Vagina (tissue), 2 donors: Measurements from ENCODE around the gene PMAIP1. TPM values are rescaled to one million over a fixed set of nuclear protein-coding genes. Genes with fewer than 3 reads are reported as not detected.

Experiments
- DNase-seq, 2 donors: peaks; one replicate each; pipeline ENCODE4 v3.0.0-alpha.2; 2017; ENCODE audit errors: extremely low spot score in 2 of 2
- H3K27ac ChIP-seq: fragments of 200-600 bp; sonication (generic); one replicate; pipeline ENCODE4 v1.5.1; 2019
- H3K27me3 ChIP-seq: fragments of 200-600 bp; sonication (generic); one replicate; pipeline ENCODE4 v1.5.1; 2019
- H3K36me3 ChIP-seq, 2 donors: fragments of 200-600 bp; sonication (generic); one replicate each; pipeline ENCODE4 v1.5.1; 2017 to 2019
- H3K4me1 ChIP-seq: fragments of 200-600 bp; sonication (generic); one replicate; pipeline ENCODE4 v1.5.1; 2019
- H3K4me3 ChIP-seq, 2 donors: fragments of 200-600 bp; sonication (generic); 1 replicate in 1 of 2; 2 replicates in 1 of 2; pipeline ENCODE4 v1.5.1; 2016 to 2019
- H3K9me3 ChIP-seq: fragments of 200-600 bp; sonication (generic); one replicate; pipeline ENCODE4 v1.5.1; 2019
- POLR2A ChIP-seq, 2 donors: fragments of 450-650 bp; IDR thresholded peaks; one replicate each; pipeline ENCODE4 v1.6.1; 2017; ENCODE audit warnings: antibody characterized with exemption in 2 of 2, mild to moderate bottlenecking in 2 of 2, moderate library complexity in 2 of 2
- POLR2AphosphoS5 ChIP-seq, 2 donors: sonication (generic); formaldehyde crosslinking; IDR thresholded peaks; one replicate each; pipeline ENCODE4 v1.9.0; 2017; ENCODE audit warnings: antibody characterized with exemption in 2 of 2, mild to moderate bottlenecking in 2 of 2, low read depth in 1 of 2; ENCODE audit not compliant: insufficient read depth in 1 of 2
- intact Hi-C: fragments of 100-400 bp; cut with DNase I; formaldehyde crosslinking; loops from one replicate; pipeline ENCODE4 v1.15.1; 2023
- total RNA-seq: library from RNA; depleted of rRNA; stranded (reverse); fragments of >200 nt; gene quantifications from one replicate; pipeline ENCODE4 v1.2.3, GENCODE V29; 2016
- TF ChIP-seq, protein P1 (sequence below), 3 experiments: fragments of 450-650 bp in 2 of 3; fragments of 200-600 bp in 1 of 3; sonication (generic) in 1 of 3; IDR thresholded peaks; one replicate each; pipeline ENCODE4 v1.5.1; 2017 to 2019; ENCODE audit warnings: antibody characterized with exemption in 3 of 3, mild to moderate bottlenecking in 2 of 3, moderate library complexity in 2 of 3

The PMAIP1 gene
- total RNA-seq, 1 donor from 2014 or later: 7.4 TPM

DNA sequence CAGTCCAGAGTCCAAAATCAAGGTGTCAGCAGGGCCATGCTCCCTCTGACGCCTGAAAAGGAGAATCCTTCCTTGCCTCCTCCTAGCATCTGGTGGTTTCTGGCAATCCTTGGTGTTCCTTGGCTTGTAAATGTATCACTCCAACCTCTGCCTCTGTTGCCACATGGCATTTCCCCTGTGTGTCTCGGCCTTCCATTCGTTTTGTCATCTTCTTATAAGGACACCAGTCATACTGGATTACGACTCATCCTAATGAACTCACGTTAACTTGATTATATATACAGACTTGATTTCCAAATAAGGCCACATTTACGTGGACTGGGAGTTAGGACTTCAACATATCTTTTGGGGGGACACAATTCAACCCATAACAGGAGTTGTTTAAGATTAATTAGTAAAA lies 15.8 kb downstream of the PMAIP1 start:
- no peaks in the 10 kb centered on the region for H3K36me3 ChIP-seq
- H3K4me1 ChIP-seq: peaks cover 4% of the 10 kb centered on the region
- H3K9me3 ChIP-seq: no peaks in the 10 kb centered on the region
- intact Hi-C loops: no loop called here
- H3K27ac ChIP-seq: no peak overlapping the region
- H3K27me3 ChIP-seq: no peaks in the 10 kb centered on the region
- no peak for TF ChIP-seq POLR2A (IDR thresholded peaks at IDR 0.05)
- TF ChIP-seq, protein P1, sequence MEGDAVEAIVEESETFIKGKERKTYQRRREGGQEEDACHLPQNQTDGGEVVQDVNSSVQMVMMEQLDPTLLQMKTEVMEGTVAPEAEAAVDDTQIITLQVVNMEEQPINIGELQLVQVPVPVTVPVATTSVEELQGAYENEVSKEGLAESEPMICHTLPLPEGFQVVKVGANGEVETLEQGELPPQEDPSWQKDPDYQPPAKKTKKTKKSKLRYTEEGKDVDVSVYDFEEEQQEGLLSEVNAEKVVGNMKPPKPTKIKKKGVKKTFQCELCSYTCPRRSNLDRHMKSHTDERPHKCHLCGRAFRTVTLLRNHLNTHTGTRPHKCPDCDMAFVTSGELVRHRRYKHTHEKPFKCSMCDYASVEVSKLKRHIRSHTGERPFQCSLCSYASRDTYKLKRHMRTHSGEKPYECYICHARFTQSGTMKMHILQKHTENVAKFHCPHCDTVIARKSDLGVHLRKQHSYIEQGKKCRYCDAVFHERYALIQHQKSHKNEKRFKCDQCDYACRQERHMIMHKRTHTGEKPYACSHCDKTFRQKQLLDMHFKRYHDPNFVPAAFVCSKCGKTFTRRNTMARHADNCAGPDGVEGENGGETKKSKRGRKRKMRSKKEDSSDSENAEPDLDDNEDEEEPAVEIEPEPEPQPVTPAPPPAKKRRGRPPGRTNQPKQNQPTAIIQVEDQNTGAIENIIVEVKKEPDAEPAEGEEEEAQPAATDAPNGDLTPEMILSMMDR (IDR thresholded peaks at IDR 0.05): no peak
- TF ChIP-seq POLR2AphosphoS5 (IDR thresholded peaks at IDR 0.05; ENCODE audit: insufficient read depth in 1 of 2, low read depth in 1 of 2): no peak
- no peak overlapping the region for H3K4me3 ChIP-seq
- no peak for DNase-seq

DNA sequence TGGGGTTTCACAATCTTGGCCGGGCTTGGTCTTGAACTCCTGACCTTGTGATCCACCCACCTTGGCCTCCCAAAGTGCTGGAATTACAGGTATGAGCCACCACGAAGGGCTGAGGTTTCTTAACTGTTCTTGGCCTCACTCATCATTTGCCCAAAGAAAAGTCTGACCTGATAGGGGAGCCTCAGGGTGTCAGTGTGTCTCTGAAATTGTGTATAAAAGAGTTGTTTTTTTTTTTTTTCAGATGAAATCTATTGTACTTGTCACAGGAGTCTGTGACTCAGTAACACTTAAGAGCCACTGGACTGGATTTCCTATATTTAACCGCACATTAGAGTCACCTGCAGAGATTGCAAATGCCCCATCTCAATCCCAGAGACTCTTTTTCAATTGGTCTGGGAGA lies 16.9 kb downstream of the PMAIP1 start:
- H3K4me1 ChIP-seq: peaks cover 4% of the 10 kb centered on the region
- no peaks in the 10 kb centered on the region for H3K9me3 ChIP-seq
- no peaks in the 10 kb centered on the region for H3K27me3 ChIP-seq
- TF ChIP-seq POLR2AphosphoS5 (IDR thresholded peaks at IDR 0.05; ENCODE audit: insufficient read depth in 1 of 2, low read depth in 1 of 2): no peak
- TF ChIP-seq, protein P1 (IDR thresholded peaks at IDR 0.05): no peak
- no peak for TF ChIP-seq POLR2A (IDR thresholded peaks at IDR 0.05)
- no peak overlapping the region for H3K4me3 ChIP-seq
- H3K27ac ChIP-seq: no peak overlapping the region
- DNase-seq: no peak
- no peaks in the 10 kb centered on the region for H3K36me3 ChIP-seq
- intact Hi-C loops: no loop called here

DNA sequence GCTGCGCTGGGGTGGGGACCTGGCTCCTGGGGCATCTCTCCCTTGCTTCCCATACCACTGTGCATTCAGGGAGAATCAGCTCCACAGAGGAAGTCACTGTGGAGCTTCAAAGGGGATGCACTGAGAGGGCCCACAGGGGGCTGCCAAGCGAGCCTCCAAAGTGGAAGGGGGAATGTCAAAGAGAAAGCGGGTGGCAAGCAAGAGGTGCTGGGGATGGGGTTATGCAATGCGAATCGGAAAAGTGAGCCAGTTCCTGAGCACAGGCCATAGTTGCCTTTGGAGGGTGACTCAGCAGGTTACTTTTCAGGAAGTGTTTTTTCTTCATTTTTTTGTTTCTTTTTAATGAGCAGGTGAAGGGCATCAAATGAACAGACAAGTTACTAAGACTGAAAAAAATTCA lies 17.6 kb downstream of the PMAIP1 start:
- TF ChIP-seq POLR2AphosphoS5 (IDR thresholded peaks at IDR 0.05; ENCODE audit: insufficient read depth in 1 of 2, low read depth in 1 of 2) (no peak), POLR2A (IDR thresholded peaks at IDR 0.05) (no peak)
- TF ChIP-seq, protein P1 (IDR thresholded peaks at IDR 0.05): no peak
- Histone ChIP-seq H3K4me3 (no peak overlapping the region), H3K36me3 (no peaks in the 10 kb centered on the region), H3K4me1 (peaks cover 4% of the 10 kb centered on the region), H3K9me3 (no peaks in the 10 kb centered on the region), H3K27ac (no peak overlapping the region), H3K27me3 (no peaks in the 10 kb centered on the region)
- DNase-seq: no peak
- intact Hi-C loops: no loop called here

DNA sequence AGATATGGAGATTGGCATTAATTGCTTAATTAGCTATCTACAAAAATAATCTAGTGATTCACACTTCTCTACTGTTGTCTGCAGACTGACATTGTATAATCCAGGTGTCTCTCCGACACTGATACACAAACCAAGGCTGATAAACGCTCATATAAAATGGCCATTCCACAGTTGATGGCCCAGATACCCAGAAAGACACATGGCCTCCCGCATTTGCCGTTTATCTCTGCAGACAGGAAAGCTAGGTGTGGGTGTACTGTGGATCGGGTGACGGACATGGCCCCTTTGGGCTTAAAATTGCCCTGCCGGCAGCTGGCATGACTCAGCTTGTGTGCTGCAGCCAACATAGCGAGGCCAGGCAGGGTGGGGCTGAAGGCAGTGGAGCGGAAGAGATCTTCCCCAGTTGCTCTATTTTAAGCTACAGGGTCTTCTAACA lies 18.5 kb downstream of the PMAIP1 start:
- no peak overlapping the region for H3K4me3 ChIP-seq
- no peak for DNase-seq
- H3K27ac ChIP-seq: no peak overlapping the region

DNA sequence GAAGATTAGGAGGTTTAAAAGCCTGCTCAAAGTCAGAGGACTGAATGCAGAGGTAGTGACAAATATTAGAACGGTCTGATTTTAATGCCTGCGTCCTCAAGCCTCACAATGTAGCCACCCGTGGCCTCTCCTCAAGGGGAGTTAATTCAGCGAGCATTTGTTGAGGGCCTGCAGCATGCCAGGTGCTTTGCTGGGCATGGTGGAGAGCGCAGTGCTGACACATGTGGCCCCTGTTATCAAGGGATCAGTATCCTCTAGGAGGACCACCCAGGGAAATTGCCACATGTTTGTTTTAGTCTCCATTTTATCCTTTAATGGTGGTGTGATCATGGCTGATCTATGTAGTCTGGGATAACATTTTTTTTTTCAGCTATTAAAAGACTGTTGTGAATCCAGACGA lies 19.2 kb downstream of the PMAIP1 start:
- DNase-seq: no peak
- intact Hi-C loops: no loop called here
- H3K4me3 ChIP-seq: no peak overlapping the region
- TF ChIP-seq POLR2AphosphoS5 (IDR thresholded peaks at IDR 0.05; ENCODE audit: insufficient read depth in 1 of 2, low read depth in 1 of 2): no peak
- TF ChIP-seq, protein P1 (IDR thresholded peaks at IDR 0.05): no peak
- no peak for TF ChIP-seq POLR2A (IDR thresholded peaks at IDR 0.05)
- H3K27me3 ChIP-seq: no peaks in the 10 kb centered on the region
- no peak overlapping the region for H3K27ac ChIP-seq
- no peaks in the 10 kb centered on the region for H3K36me3 ChIP-seq
- peaks cover 4% of the 10 kb centered on the region for H3K4me1 ChIP-seq
- H3K9me3 ChIP-seq: no peaks in the 10 kb centered on the region

More for the DNA sequence above, 18.5 kb downstream of the PMAIP1 start:
- peaks cover 4% of the 10 kb centered on the region for H3K4me1 ChIP-seq
- no peaks in the 10 kb centered on the region for H3K36me3 ChIP-seq
- intact Hi-C loops: no loop called here
- H3K27me3 ChIP-seq: no peaks in the 10 kb centered on the region
- no peaks in the 10 kb centered on the region for H3K9me3 ChIP-seq
- TF ChIP-seq, protein P1 (IDR thresholded peaks at IDR 0.05): no peak
- TF ChIP-seq POLR2A (IDR thresholded peaks at IDR 0.05): no peak
- no peak for TF ChIP-seq POLR2AphosphoS5 (IDR thresholded peaks at IDR 0.05; ENCODE audit: insufficient read depth in 1 of 2, low read depth in 1 of 2)
